ENCODE measurements around the gene MESD.
A peak's percentile ranks its signal among the peaks of the same experiment; 100 is the strongest.

The MESD gene

GRCh38 chr15:81016489-81017068 lies 27.0 kb upstream of the MESD start:
- no peak overlapping the region for H3K4me3 ChIP-seq (ENCODE audit: low read length)
- DNase-seq (ENCODE audit: low read depth, low spot score): no peak

GRCh38 chr15:81015621-81016488 lies 26.2 kb upstream of the MESD start:
- no peak for DNase-seq (ENCODE audit: low read depth, low spot score)
- no peak overlapping the region for H3K4me3 ChIP-seq (ENCODE audit: low read length)

- DNase-seq (ENCODE audit: low read depth, low spot score): no peak
- H3K4me3 ChIP-seq (ENCODE audit: low read length): no peak overlapping the region
These were observed 25.0 kb upstream of the MESD start for GRCh38 chr15:81014446-81015093.

GRCh38 chr15:81013396-81013929 lies 23.8 kb upstream of the MESD start:
- no peak overlapping the region for H3K4me3 ChIP-seq (ENCODE audit: low read length)
- no peak for DNase-seq (ENCODE audit: low read depth, low spot score)

- no peak overlapping the region for H3K4me3 ChIP-seq (ENCODE audit: low read length)
- DNase-seq (ENCODE audit: low read depth, low spot score): no peak
These were observed 23.0 kb upstream of the MESD start for GRCh38 chr15:81012588-81012987.

GRCh38 chr15:81011593-81011992 lies 22.0 kb upstream of the MESD start:
- DNase-seq (ENCODE audit: low read depth, low spot score): no peak
- H3K4me3 ChIP-seq (ENCODE audit: low read length): no peak overlapping the region

GRCh38 chr15:81010086-81010485 lies 20.5 kb upstream of the MESD start:
- no peak overlapping the region for H3K4me3 ChIP-seq (ENCODE audit: low read length)
- DNase-seq (ENCODE audit: low read depth, low spot score): no peak

- H3K4me3 ChIP-seq (ENCODE audit: low read length): no peak overlapping the region
- no peak for DNase-seq (ENCODE audit: low read depth, low spot score)
These were observed 18.7 kb upstream of the MESD start for GRCh38 chr15:81008312-81008711.

GRCh38 chr15:81007428-81008064 lies 17.9 kb upstream of the MESD start:
- no peak overlapping the region for H3K4me3 ChIP-seq (ENCODE audit: low read length)
- no peak for DNase-seq (ENCODE audit: low read depth, low spot score)

- no peak for DNase-seq (ENCODE audit: low read depth, low spot score)
- H3K4me3 ChIP-seq (ENCODE audit: low read length): no peak overlapping the region
These were observed 16.5 kb upstream of the MESD start for GRCh38 chr15:81006124-81006523.

GRCh38 chr15:81003097-81003350 lies 13.4 kb upstream of the MESD start:
- DNase-seq (ENCODE audit: low read depth, low spot score): no peak
- H3K4me3 ChIP-seq (ENCODE audit: low read length): no peak overlapping the region

- no peak overlapping the region for H3K4me3 ChIP-seq (ENCODE audit: low read length)
- no peak for DNase-seq (ENCODE audit: low read depth, low spot score)
These were observed 12.9 kb upstream of the MESD start for GRCh38 chr15:81002331-81003096.

- peak overlapping the region; percentile 94 for H3K4me3 ChIP-seq (ENCODE audit: low read length)
- no peak for DNase-seq (ENCODE audit: low read depth, low spot score)
These were observed 12.4 kb upstream of the MESD start for GRCh38 chr15:81002009-81002330.

GRCh38 chr15:81001152-81002008 lies 11.8 kb upstream of the MESD start:
- DNase-seq (ENCODE audit: low read depth, low spot score): no peak
- H3K4me3 ChIP-seq (ENCODE audit: low read length): peak overlapping the region; percentile 94

GRCh38 chr15:81000624-81001151 lies 11.1 kb upstream of the MESD start, which contains the start of gene TLNRD1:
TSS of gene TLNRD1 (plus strand) at chr15:81000923. CDS start at chr15:81002272, 1,349 bp downstream.
- DNase-seq (ENCODE audit: low read depth, low spot score): peak; percentile 89
- peak within 1 kb of the TSS; percentile 94 for H3K4me3 ChIP-seq (ENCODE audit: low read length)

GRCh38 chr15:81000144-81000623 lies 10.6 kb upstream of the MESD start:
- peak overlapping the region; percentile 94 for H3K4me3 ChIP-seq (ENCODE audit: low read length)
- DNase-seq (ENCODE audit: low read depth, low spot score): no peak

GRCh38 chr15:80999623-81000036 lies 10.0 kb upstream of the MESD start:
- DNase-seq (ENCODE audit: low read depth, low spot score): peak; percentile 80
- H3K4me3 ChIP-seq (ENCODE audit: low read length): peak overlapping the region; percentile 94

- no peak for DNase-seq (ENCODE audit: low read depth, low spot score)
- H3K4me3 ChIP-seq (ENCODE audit: low read length): no peak overlapping the region
These were observed 8.6 kb upstream of the MESD start for GRCh38 chr15:80998251-80998650.

All from Jurkat, Clone E6-1 (cell line).